NCI-H1436 treated with DMSO at 0.1 percent for 48 hours (cell line): ENCODE data around the gene FAAP20.

ENCODE experiments used
- DNase-seq: peaks from one replicate; lab custom pipeline; 2025; lab: John Stamatoyannopoulos, UW

Gene FAAP20

DNA sequence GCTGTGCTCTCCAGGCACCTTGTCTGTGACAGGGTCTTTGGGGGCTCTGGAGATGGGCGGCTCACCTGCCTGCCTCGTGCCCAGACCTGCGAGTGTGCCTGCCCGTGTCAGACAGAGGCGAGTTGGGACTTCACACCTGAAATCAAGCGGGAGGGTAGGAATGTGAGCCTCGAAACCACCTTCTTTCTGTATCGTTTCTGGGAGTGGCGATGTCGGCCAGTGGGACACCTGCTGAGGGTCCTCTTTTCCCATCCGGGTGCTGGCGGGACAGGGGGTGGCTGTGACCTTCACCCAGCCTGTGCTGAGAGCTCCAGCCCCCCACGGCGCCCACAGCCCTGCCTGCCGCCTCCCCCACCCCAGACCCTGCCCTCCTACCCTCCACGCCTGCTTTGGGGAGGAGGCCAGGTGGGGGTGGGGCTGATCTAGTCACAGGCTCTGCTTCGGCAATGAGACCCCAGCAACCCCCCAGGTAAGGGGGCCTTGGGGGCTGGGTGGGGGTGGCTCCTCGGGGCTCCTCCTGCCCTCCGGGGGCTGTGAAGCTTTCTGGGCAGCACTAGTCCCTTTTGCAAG lies 15.6 kb upstream of the FAAP20 start:
- no peak for DNase-seq

DNA sequence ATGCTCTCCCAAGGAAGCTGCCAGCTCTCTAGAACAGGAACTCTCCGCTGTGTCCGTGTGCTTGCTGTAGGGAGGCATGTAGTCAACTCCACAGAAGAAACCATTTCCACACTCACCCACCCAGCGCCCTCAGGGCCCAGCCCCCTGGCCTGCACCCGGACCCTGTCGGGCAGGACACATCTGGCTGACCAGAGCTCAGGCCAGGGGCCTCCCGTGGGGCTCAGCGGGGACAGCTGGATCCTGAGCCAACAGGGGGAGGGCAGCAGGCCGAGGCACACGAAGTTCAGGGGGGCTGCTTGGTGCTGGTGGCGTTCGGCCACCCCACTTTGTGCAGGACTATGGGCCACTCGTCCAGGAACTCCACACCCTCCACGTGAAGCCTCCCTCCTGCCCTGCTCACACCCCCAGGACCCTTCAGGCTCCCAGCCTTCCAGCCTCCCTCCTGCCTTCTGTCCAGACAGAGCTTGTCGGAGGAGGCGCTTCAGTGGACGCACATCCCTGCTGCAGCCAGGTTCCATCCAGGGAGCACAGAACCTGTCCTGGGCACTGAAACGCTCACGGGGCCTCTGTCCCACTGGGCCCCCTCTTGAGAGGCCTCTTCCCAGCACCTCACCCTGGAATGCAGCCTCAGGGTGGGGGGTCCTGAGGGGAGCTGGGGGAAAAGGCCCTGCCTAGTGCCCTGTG lies 15.0 kb upstream of the FAAP20 start:
- DNase-seq, result no peak

DNA sequence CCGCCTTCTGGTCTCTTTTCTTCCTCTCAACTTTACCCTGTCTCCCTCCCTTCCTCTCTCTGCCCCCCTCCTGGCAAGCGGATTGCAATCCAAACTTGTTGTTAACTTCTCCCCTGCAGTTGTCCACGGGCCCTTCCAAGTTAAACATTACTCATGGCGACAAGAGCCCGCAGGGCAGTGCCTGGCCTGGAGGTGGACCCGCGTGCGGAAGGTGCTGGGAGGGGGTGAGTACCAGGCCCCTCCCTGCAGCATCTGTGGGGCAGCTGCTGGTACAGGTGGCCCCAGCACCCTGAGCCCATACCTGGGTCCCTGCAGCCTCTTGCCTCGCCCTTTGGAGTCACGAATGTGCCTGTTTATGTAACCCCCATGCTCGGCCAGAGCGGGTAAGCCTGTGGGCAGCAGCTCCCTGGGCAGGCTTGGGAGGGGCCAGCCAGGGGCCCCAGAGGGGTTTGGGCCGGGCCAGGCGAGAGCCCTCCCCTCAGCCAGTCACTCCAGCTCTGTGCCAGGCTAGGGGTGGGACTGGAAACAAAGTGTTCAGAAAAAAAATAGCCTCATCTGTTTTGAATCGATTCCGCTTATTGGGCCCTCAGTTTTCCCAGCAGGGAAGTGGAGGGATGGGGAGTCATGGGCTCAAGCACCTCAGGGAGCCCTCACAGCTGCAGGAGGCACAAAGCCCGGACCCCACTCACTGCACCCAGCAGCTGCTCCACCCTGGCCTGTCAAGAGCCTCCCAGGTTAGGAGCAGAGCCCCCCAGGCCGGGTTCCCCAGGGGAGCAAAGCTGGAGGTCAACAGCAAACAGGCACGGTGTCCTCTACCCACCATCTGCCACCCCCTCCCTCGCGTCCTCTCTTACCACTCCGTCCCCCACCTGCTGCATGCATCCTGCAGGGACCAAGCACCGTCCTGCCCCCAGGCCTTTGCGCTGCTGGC lies 14.0 kb upstream of the FAAP20 start:
- DNase-seq, result no peak

DNA sequence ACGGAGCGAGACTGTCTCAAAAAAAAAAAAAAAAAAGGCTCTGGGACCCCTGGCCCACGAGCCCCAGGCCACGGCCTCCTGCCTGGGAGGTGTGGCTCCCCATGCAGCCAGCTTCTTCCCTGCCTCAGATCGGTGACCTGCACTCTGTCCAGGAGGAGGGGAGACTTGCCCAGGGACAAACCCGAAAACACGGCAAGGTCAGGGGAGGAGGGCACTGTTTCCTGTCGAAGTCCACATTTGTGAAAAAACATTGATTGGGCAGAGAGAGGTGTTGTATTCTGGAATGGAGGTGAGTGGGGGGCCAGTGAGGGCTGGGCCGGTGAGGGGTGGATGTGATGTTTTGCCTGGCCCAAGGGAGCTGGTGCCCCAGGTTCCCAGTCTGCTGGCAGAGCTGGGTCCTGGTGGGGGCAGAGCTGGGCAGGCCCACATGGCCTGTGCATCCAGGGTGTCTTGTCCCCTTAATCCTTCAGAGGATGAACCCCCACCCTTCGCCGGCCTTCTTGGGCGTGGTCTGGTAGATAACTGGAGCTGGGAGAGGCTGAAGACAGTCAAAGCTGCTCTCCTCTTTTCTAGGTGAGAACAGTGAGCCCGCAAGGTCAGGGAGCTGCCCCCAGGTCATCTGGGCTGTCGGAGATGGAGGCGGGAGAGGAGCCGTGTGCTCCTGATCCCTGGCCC lies 12.4 kb upstream of the FAAP20 start:
- DNase-seq, result no peak

DNA sequence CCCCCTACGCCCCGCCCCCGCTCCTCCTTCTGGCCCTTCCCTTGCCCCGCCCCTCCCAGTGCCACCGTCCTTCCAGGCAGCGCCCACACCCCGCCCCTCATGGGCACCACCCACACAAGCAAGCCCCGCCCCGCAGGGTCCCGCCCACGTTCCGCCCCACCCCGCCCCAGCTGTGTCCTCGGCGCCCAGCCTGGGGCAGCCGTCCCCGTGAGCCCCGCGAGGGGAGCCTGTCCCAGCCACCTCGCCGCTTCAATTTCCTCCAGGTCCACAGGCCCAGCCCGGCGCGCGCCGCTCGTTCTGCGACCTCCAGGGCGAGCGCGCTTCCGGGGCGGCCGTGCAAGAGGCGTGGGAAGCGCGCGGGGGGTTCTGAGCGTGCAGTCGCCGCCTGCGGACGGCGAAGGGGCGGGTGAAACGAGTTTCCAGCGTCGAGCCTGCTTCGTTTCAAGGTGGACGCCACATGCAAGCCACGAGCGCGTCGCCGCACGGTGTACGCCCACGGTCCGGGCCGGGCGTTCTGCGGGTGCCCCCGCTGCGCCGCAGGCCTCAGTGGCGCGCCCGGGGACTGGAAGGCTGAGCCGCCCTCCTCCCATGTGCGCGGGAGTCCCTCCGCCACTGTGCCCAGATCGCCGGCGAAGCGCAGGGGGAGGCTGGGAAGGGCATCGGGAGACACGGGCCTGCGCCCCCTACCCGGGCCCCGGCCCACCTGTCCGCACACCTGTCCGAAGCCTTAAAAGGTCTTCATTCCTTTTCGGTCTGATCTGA lies 10.8 kb upstream of the FAAP20 start:
- DNase-seq, result peak; percentile 22

DNA sequence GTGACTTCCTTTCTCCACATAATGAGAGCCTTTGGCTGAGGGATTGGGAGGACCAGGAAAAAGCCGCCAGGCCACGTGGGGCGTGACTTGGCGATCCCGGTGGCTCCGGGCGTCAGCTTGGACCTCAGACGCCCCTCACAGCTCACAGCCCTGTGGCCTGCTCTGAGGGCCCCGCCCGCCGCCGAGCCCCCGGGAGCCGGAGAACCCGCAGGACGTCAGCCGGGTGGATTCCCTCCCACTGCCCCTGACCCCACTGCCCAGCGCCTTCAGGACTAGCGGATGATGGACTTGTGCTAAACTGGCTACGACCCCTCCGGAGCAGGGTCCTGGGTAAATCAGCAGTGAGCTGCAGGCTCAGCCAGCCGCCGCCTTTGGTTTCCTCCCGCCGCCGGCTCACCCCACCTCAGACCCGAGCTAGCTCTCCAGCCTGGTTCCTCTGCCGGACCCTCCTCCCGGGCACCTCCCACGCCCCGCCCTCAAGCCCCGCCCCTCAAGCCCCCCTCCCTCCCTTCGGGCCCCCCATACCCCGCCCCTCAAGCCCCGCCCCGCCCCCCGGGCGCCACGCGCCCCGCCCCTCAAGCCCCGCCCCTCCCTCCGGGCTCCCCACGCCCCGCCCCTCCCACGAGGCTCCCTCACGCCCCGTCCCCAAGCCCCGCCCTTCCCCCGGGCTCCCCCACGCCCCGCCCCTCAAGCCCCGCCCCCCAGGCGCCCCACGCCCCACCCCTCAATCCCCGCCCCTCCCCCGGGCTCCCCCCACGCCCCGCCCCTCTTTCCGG lies 10.0 kb upstream of the FAAP20 start:
- DNase-seq, result no peak

DNA sequence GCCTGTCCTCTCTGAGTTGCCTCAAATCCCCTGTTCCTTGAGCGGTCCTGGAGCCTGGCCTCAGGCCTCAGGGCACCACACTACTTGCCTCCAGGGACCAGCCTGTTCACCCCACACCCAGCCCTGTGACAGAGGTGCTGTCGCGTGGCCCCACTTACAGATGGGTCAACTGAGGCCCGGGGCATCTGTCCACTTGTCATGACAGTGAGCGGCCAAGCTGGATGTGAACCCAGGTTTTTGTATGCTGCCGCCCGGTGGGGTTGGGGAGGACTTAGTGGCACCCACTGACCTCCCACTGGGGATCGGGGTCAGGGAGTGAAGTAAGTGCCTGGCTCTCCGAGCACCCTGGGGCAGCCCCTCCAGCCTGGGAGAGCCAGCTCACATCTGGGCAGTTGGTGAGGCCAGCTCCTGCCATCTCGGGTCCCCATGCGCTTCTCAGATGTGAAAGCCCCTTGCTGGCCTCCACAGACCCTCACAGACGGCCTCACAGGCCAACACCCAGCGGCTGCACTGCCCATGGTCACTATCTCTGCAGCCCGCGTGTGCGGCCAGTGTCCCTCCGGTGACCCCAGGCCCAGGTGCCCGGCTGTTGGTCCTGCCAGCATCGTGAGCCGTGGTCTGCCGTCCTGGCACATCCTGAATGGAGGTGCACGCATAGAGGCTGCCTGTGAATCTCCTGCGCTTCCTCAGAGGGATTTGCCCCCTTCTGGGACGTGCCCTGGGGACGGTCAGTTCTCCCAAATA lies 9.3 kb upstream of the FAAP20 start:
- no peak for DNase-seq

DNA sequence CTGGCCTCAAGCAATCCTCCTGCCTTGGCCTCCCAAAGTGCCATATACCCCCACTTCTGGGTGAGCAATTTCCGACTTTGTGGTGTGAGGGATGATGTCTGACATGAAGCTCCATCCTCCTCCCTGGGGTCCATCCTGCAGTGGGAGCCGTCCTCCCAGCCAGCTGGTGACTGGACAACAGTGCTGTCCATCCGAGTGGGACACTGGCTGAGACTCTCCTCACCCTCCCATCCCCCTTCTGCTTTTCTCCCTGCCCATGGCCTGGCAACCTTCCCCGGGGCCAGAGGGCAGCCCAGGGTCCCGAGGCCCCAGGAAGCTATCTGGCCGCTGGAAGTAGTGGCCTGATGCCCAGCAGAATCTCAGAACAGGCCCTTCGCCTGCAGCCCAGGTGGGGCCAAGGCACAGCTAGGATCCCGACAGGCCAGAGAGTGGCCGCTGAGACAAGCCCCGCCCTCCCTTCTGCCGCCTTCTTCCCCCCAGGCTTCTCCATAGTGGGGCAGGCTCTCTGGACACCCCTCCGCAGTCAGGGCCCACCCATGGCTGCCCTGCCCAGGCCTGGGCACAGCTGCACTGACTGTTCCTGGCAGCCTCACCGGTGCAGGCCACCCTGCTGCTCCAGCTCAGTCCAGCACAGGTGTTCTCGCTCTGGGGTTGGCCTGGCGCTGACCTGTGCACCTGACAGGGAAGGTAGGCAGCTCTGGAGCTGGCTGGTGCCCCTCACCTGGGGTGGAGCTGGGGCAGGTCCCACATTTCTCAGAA lies 8.4 kb upstream of the FAAP20 start:
- DNase-seq, result no peak

DNA sequence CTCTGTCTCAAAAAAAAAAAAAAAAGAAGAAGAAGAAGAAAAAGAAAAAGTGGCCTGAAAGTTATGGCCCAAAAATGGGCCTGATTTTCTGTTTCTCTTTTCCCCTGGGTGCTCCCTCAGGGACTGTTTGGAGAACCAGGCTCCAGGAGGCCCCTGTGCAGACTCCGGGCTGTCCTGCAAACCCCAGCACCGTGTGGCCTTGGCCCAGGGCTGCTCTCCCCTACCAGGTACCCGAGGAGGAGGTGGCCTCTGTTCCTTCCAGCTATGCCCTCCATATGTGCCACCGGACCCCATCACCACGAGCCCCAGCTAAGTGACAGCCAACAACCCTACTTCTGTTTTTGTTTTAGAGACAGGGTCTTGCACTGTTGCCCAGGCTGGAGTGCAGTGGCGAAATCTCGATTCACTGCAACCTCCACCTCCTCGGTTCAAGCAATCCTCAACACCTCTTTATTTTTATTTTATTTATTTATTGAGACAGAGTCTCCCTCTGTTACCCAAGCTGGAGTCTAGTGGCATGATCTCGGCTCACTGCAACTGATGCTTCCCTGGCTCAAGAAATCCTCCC lies 7.5 kb upstream of the FAAP20 start:
- no peak for DNase-seq

DNA sequence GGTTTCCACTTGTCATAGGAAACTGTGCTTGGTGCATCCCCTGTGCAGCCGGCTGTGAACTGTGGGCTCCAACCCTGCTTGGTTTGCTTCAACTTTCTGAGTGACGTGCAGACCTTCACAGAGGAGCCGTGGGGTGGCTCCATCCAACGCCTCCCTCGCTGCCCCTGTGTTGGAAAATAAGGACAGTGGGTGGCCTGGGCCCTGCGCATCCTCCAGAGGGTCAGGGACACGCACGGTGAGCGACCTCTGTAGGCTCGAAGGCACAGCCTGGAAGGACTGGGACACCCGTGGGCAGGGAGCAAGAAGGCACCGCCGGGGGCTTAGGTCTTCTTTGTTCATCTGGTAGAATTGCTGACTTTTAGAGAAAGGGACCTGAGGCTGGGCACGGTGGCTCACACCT lies 6.5 kb upstream of the FAAP20 start:
- DNase-seq, result no peak

DNA sequence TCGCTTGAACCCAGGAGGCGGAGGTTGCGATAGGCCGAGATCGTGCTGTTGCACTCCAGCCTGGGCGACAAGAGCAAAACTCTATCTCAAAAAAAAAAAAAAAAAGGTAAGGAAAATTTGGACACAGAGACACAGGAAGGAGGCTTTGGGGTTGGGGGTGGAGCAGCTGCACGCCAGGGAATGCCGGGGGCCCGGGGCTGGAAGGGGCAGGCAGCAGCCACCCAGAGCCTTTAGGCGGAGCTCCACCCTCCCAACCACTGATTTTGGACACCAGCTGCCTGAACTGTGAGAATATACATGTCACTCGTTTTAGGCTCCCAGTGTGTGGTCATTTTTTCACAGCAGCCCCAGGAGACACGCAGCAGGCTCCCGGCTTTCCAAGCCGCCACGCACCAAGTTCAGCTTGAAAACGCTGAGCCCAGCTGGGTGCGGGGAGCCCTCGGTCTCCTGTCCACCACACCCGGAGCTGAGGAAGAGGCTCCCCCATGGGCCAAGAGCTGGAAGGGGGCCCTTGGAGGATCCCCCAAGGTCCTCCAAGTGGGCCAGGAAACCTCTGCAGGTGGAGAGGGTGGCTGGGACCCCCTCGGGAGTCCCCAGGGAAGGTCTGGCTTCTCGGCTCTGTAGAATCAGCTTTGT lies 5.9 kb upstream of the FAAP20 start:
- DNase-seq, result no peak

DNA sequence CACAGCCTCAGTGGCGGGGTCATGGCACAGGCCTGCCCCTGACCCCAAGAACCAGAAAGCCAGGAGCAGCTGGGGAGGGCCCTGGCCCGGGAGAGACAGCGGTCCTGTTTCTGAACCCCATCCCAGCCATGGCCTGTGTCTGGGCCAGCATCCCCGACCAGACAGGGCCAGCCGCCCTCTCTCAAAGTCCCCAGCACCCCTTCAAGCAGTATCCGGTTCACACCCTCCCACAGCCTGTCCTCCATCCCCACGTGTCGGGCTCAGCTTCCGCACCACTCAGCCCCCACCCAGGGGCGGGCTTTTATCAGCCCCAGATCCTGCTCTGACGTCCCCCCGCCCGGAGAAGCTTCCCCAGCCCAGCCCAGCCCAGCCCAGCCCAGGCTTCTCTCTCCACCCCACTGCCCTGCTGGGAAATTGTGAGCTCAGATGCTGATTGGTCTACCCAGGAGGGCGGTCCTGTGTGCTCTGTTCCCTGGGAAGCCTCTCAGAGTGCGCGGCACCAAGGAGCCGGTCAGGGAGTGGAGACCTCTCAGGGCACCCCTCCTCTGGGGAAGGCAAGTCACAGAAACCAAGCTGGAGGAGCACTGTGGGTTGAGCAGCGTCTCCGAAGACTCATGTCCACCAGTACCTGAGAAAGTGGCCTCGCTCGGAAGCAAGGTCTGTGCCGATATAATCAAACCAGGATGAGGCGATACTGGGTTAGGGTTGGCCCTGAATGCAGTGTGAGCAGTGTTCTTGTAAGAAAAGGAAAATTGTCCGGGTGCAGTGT lies 4.7 kb upstream of the FAAP20 start:
- DNase-seq, result peak; percentile 40

DNA sequence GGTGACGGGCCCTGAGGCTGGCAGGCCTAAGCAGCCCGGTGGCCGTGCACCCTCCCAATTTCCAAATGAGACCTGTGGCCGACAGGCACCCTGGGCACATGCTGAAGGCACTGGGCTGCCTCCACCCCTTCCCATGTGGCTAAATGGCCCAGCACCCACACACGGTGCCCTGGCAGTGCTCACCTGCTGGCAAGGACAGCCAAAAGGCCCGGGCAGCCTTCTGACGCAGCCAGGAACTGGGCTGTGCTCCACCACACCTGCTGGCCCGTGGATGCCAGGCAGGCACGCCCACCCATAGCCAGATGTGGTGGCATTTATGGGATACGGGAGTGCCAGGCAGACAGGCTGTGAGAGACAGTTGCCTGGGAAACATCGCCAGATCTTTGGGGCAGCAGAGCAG lies 4.0 kb upstream of the FAAP20 start:
- DNase-seq, result no peak

DNA sequence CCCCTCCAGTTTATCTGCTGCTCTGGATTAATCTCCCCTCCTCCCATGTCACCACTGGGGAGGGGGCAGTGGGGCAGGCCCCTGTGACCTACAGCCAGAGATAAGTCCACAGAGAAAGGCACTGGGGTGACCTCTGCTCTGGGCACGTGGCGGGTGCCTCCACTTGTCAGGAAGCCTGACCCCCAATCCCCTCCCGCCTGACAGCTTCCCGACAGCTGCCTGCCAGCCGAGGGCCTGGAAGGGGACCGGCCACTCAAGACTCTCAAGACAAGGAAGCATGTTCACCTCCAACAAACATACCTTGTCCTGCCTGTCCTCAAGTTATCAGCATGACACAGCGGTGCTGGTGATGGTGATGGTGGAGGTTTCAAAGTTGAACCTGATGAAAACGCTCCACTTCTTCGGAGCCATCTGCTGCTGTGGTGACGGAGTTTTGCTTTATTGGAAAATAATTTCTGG lies 3.2 kb upstream of the FAAP20 start:
- no peak for DNase-seq

DNA sequence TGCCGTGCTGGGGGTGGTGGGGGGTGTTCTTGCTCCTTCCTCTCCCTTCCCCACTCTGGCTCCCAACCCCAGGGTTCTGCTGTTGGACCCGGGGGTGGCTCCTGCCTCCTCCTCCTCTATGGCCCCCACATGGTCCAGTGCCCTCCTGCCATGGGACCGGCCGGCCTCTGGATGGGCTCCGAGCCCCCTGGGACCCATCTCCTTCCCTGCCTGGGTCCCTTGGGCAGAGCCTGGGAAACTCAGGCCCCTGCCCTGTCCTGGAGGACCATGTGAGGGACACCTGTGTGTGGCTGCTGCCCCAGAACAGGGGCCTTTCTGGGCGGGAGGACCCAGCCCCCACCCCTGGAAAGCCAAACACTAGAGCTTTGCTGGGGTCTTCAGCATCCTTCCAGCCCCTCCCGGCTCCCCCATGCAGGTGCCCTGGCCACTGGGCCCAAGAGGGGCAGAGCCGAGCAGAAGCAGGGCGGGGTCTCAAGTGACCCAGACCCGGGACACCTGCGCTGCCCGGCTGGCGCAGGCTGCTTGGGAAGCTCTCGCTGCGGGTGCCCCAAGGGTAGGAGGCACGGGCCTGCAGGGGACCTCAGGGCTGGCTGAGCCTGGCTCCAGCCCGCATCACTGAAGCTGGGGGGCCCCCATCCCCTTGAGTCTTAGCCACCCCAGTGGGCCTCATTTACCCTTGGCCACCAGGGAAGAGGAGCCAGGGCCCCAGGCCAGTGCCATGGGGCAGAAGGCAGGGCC lies 2.5 kb upstream of the FAAP20 start:
- DNase-seq, result no peak

DNA sequence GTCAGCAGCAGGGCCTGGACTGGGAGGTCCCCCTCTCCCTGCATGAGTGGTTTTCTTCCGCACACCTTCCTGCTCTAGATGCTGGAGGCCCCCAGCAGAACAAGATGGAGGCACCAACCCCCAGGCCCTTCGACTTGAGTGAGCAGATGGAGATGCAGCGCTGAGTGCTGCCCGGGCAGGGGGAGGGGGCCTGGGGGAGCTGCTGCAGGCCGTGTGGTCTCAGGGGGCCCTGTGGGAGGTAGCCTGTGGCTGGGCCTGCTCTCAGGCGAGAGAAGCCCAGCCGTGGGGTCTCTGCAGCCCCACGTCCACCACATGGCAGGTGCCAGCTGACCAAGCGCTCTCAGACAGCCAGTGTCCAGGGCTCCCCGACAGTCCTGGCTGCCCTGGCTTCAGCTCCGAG lies 1.2 kb upstream of the FAAP20 start:
- DNase-seq, result no peak
